ENCODE data around the gene CYFIP2.
A peak's percentile ranks its signal among the peaks of the same experiment; 100 is the strongest.
"Not testable (repeated sequence)": the region's sequence is repeated elsewhere in the genome, so short reads cannot be mapped to it uniquely, and the experiment has no call there.

CYFIP2 gene

GRCh38 chr5:157265714-157266285, at the start of gene CYFIP2:
Gene CYFIP2 (plus strand): TSS chr5:157266123. CDS start chr5:157285362, 19,239 bp downstream.
- DNase-seq (ENCODE audit: low read depth in 2 of 2), result peak; percentile 66

- no peak for DNase-seq (ENCODE audit: low read depth in 2 of 2)
Measured at GRCh38 chr5:157216391-157217142, 49.4 kb upstream of the CYFIP2 start.

- DNase-seq (ENCODE audit: low read depth in 2 of 2), result peak; percentile 49 to 76
Measured at GRCh38 chr5:157217289-157218024, 48.5 kb upstream of the CYFIP2 start.

- no peak for DNase-seq (ENCODE audit: low read depth in 2 of 2)
Measured at GRCh38 chr5:157219491-157220271, 46.2 kb upstream of the CYFIP2 start.

- DNase-seq (ENCODE audit: low read depth in 2 of 2), result no peak
Measured at GRCh38 chr5:157221959-157222358, 44.0 kb upstream of the CYFIP2 start.

GRCh38 chr5:157222506-157223230, 43.3 kb upstream of the CYFIP2 start:
- DNase-seq (ENCODE audit: low read depth in 2 of 2), result peak; percentile 68 to 80

- DNase-seq (ENCODE audit: low read depth in 2 of 2), result no peak
Measured at GRCh38 chr5:157225469-157226422, 40.2 kb upstream of the CYFIP2 start.

GRCh38 chr5:157230610-157231009, 35.3 kb upstream of the CYFIP2 start:
- DNase-seq (ENCODE audit: low read depth in 2 of 2), result no peak

- no peak for DNase-seq (ENCODE audit: low read depth in 2 of 2)
Measured at GRCh38 chr5:157232706-157233105, 33.2 kb upstream of the CYFIP2 start.

- no peak for DNase-seq (ENCODE audit: low read depth in 2 of 2)
Measured at GRCh38 chr5:157233515-157233914, 32.4 kb upstream of the CYFIP2 start.

GRCh38 chr5:157236423-157236822, 29.5 kb upstream of the CYFIP2 start:
- no peak for DNase-seq (ENCODE audit: low read depth in 2 of 2)

- no peak for DNase-seq (ENCODE audit: low read depth in 2 of 2)
Measured at GRCh38 chr5:157241483-157241882, 24.4 kb upstream of the CYFIP2 start.

GRCh38 chr5:157244704-157245103, 21.2 kb upstream of the CYFIP2 start:
- not testable (repeated sequence) for DNase-seq (ENCODE audit: low read depth in 2 of 2)

- no peak for DNase-seq (ENCODE audit: low read depth in 2 of 2)
Measured at GRCh38 chr5:157245476-157245875, 20.4 kb upstream of the CYFIP2 start.

GRCh38 chr5:157245886-157246285, 20.0 kb upstream of the CYFIP2 start:
- DNase-seq (ENCODE audit: low read depth in 2 of 2), result no peak

GRCh38 chr5:157247267-157247666, 18.7 kb upstream of the CYFIP2 start:
- DNase-seq (ENCODE audit: low read depth in 2 of 2), result no peak

- DNase-seq (ENCODE audit: low read depth in 2 of 2), result no peak
Measured at GRCh38 chr5:157248821-157249470, 17.0 kb upstream of the CYFIP2 start.

GRCh38 chr5:157252711-157253465, 13.0 kb upstream of the CYFIP2 start:
- no peak for DNase-seq (ENCODE audit: low read depth in 2 of 2)

GRCh38 chr5:157253547-157253946, 12.4 kb upstream of the CYFIP2 start:
- DNase-seq (ENCODE audit: low read depth in 2 of 2), result no peak

Measured in activated CD8-positive, alpha-beta memory T cell treated with anti-CD3 and anti-CD28 coated beads for 4 hours (primary cell).